HG02981 (cell line): ENCODE results near the gene IMPDH1.

Experiments
- ATAC-seq: cut with Tn5 transposase; IDR thresholded peaks from one replicate; pipeline ENCODE4 v1.9.1; 2021; ENCODE audit warnings: mild to moderate bottlenecking, moderate library complexity; ENCODE audit not compliant: unreplicated experiment

IMPDH1 gene

DNA sequence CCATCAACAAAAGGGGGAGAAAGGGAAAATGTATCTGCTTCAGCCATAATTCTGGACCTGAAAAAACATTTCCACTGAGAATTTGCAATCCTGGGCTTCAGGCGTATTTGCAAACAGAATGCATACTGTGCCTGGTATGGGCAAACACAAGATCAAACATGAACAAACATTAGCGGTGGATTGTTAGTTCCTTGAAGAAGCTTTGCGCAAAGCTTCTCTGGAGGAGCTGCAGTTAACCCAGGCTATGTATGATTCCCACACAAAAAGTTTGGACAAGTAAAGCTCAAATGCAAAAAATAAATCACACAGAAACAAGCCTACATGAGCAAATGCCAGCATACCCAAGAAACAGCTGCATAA is 25.5 kb upstream of the IMPDH1 start:
- ATAC-seq, result no peak

- ATAC-seq, result no peak
Observed at GRCh38 chr7:128434413-128435326, 24.9 kb upstream of the IMPDH1 start.

- ATAC-seq, result no peak
Observed at GRCh38 chr7:128431754-128432153, 22.0 kb upstream of the IMPDH1 start.

GRCh38 chr7:128431221-128431620 is 21.4 kb upstream of the IMPDH1 start:
- no peak for ATAC-seq

GRCh38 chr7:128430207-128430606 is 20.4 kb upstream of the IMPDH1 start:
- no peak for ATAC-seq

- ATAC-seq, result no peak
Observed at GRCh38 chr7:128427289-128427891, 17.6 kb upstream of the IMPDH1 start.

GRCh38 chr7:128425850-128426249 is 16.1 kb upstream of the IMPDH1 start:
- no peak for ATAC-seq

- ATAC-seq, result no peak
Observed at GRCh38 chr7:128424686-128425275, 15.0 kb upstream of the IMPDH1 start.

DNA sequence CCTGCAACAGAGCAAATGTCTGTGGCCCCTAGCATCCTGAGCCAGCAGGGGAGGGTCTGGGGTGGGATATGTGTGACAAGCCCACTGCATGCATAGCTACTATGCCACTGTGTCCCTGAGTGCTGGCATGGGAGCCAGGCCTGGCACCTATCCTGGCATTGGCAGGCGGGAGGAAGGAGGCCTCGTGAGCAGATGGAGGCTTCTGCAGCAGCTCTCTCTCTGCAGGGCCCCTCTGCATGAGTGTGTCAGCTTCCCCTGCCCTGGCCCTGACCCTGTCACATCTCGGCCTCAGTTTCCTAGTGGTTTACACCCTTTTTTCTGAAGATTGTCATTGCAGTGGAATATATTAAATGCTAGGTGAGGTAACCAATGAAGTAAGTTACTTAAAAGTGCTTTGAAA is 13.1 kb upstream of the IMPDH1 start:
- ATAC-seq, result no peak

- ATAC-seq, result no peak
Observed at GRCh38 chr7:128422037-128422436, 12.3 kb upstream of the IMPDH1 start.

GRCh38 chr7:128421384-128421783 is 11.6 kb upstream of the IMPDH1 start:
- no peak for ATAC-seq

DNA sequence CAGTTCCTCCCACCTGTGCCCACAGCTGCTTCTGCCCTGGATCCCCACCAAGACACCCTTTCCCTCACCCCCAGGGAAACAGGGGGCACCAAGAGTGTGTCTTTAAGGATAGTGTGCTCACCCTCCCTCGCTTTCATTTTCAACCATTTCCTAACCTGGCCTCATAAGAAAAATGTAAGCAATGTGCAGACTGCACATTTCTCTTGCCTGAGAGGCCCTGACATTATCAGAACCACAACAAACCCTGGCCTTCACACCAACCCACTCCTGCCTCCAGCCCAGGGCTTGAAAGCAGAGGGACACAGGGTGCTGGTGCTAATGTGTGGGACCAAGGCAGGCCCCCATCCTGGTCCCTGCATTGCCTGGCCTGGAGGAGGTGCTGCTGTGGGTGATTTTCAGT is 11.0 kb upstream of the IMPDH1 start:
- ATAC-seq, result no peak

DNA sequence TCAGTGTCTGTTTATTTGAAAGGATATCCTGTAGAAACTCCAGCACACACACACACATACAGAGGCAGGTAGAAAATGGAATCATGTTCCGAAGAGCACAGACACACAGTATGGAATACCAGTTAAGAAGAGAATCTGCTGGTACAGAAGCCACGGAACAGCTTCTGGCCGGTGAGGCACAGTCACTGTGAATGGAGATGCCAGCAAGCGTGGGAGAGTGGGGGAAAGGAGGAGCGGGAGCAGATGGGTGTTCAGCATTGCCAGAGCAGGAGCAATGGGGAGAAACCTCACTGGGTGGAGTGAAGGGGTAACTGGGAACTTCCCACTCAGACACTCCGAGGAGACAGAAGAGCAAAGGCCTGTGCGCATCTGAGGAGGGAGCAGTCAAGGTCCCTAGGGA is 9.5 kb upstream of the IMPDH1 start:
- no peak for ATAC-seq

DNA sequence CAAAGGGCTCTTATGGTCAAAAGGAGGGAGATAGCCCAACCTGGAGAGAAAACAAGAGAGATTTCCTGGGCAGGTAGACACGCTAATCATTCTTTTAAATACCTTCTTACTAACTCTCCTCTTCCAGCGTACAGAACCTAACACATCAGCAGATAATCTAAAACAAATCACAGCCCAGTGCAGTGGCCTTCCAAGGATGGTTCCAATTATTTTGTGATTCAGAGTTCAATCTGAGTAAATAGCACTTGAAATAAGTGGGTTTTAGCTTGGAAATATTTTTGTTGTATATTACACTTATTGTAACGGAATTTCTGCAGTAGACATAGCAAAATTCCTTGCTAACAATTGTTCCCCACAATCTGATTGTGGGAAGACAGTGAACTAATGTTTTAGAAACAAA is 7.3 kb upstream of the IMPDH1 start:
- no peak for ATAC-seq

- ATAC-seq, result no peak
Observed at GRCh38 chr7:128415217-128415785, 5.5 kb upstream of the IMPDH1 start.

DNA sequence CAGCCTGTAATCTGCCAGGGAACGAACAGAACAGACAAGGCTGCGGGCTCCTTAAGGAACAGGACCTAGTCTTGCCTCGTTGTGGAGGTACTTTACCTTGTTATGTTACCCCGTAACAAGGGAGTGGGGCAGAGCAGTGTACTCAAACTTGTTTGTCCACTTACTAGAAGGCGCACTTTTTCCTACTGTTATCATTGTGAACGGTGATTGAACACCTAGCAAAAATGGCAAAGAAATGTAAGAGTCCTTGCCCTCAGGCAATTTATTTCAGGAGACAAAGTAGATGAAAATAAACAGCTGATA is 620 bp upstream of the IMPDH1 start:
- ATAC-seq, result no peak

DNA sequence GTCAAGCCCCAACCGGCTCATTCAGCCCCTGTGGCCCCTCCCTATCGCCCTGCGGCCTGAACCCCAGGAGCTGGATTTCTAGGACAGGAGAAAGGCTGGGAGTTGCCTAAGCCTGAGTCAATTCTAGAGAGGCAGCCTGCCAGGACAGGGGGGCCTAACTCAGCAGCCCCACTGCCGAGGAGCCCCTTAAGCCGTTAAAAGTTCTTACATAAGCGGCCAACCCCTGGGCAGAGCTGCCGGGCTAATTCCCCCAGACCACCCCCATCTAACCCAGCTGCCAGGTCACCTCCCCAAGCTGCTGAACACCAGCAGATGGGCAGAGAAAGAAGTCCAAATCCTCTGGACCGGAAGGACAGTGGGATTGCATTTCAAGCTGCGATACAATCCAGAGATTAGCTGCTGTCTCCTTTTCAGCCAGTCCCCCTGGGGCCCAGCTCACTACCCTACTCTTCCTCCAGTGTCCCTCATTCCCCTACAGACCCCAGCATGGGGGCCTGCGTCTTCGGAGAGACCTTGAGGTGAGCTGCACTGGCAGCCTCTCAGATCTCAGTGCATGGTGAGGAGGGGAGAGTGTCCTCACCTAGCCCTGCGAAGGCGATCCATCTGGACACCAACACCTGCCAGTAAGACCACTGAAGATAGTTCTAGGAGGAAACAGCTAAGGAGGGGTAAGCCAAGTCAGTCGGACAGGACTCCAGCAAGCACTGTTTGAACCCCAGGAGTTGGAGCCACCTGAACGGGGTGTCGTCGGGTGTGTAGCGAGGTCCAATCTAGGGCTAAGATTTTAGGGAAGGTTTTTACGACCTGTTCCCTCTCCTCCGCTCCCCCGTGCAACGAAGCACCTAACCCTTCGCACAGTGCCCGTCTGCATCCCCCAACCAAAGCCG is 830 bp downstream of the IMPDH1 start:
- ATAC-seq, result no peak

DNA sequence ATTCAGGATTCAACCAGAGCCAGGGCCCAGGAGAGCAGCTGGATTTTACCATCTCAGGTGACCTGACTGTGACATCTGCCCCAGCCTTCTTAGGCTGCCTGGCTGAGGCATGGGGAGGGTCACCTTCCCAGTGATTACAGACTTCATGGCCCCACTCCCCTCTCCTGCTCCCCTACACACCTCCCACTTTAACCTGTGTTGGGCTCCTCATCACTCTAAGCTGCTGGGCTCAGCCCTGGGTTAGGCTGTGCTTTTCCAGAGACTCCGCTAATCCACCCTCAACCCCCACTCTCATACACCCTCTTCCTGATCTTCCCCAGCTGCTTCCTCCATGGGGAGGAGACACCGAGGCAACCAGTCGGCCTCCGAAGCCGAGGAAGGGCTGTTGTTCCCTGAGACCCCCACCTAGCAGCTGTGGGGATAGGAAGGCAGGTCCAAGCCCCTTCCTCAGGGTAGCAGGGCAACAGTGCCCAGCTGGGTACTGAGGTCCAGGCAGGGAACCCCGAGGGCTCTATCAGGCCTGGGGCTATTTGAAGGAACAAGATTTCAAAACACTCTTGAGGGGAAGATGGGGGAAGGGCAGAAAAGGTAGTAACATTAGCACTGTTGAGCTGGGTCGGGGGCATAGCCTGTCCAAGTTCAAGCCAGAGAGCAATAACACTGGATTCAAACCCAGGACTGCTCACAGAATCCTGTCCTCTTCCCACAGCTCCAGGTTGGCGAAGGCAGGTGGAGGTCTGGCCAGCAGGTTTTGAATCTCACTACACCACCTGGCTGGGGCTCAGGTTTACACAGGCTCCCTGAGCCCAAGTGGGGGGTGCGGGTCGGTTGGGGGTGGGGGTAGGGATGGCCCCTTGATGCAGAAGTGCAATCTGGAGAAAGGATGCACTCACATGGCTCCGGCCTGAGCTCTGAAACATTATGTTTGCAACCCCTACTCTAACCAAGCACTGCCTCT is 1.8 kb downstream of the IMPDH1 start:
- ATAC-seq, result no peak

- ATAC-seq, result no peak
Observed at GRCh38 chr7:128407233-128407589, 2.6 kb downstream of the IMPDH1 start.
